Mesothelial cell of epicardium (in vitro differentiated cells): ENCODE data around the gene CCN5. TPM values are rescaled to one million over a fixed set of nuclear protein-coding genes. Genes with fewer than 3 reads are reported as not detected.
A peak's percentile ranks its signal among the peaks of the same experiment; 100 is the strongest.

Source experiments
- DNase-seq, 2 experiments: peaks; one replicate each; pipeline ENCODE4 v3.0.0; 2021; ENCODE audit warnings: low spot score in 2 of 2; ENCODE audit not compliant: unreplicated experiment in 2 of 2
- H3K27ac Mint-ChIP-seq: 2 replicates; pipeline ENCODE4 v1.8.0; 2021; ENCODE audit warnings: mixed read lengths
- H3K27me3 Mint-ChIP-seq: 2 replicates; pipeline ENCODE4 v1.8.0; 2021; ENCODE audit warnings: low read depth, mixed read lengths
- H3K36me3 Mint-ChIP-seq: 2 replicates; pipeline ENCODE4 v1.8.0; 2021; ENCODE audit warnings: mixed read lengths
- H3K4me1 Mint-ChIP-seq: 2 replicates; pipeline ENCODE4 v1.8.0; 2021; ENCODE audit warnings: mixed read lengths
- H3K4me3 Mint-ChIP-seq: 2 replicates; pipeline ENCODE4 v1.8.0; 2021; ENCODE audit warnings: mild to moderate bottlenecking, moderate library complexity, mixed read lengths
- H3K9me3 Mint-ChIP-seq: 2 replicates; pipeline ENCODE4 v1.8.0; 2021; ENCODE audit warnings: mixed read lengths
- CTCF ChIP-seq: fragments of 200-600 bp; sonication (generic); IDR thresholded peaks from one replicate; pipeline ENCODE4 v1.5.0; 2021; ENCODE audit warnings: antibody characterized with exemption; ENCODE audit not compliant: unreplicated experiment
- total RNA-seq: library from RNA; stranded (reverse); gene quantifications from 3 replicates; pipeline ENCODE4 v1.2.1, GENCODE V29; 2021

The CCN5 gene
- total RNA-seq, 1 donor from 2014 or later, result not detected

GRCh38 chr20:44716309-44717106, 1.3 kb downstream of the CCN5 start:
- Mint-ChIP-seq H3K27me3 (no peaks in the 10 kb centered on the region), H3K4me1 (no peaks in the 10 kb centered on the region), H3K27ac (no peak overlapping the region), H3K36me3 (no peaks in the 10 kb centered on the region), H3K4me3 (no peak overlapping the region), H3K9me3 (no peaks in the 10 kb centered on the region)
- no peak for DNase-seq
- TF ChIP-seq CTCF, result no peak

- Mint-ChIP-seq H3K4me1 (no peaks in the 10 kb centered on the region), H3K4me3 (no peak overlapping the region), H3K27me3 (no peaks in the 10 kb centered on the region), H3K27ac (no peak overlapping the region), H3K36me3 (no peaks in the 10 kb centered on the region), H3K9me3 (no peaks in the 10 kb centered on the region)
- no peak for DNase-seq
- TF ChIP-seq CTCF, result peak; percentile 47
Observed at GRCh38 chr20:44717986-44718385, 2.8 kb downstream of the CCN5 start.

GRCh38 chr20:44719841-44720240, 4.7 kb downstream of the CCN5 start:
- Mint-ChIP-seq H3K4me3 (no peak overlapping the region), H3K27ac (no peak overlapping the region), H3K4me1 (no peaks in the 10 kb centered on the region), H3K27me3 (no peaks in the 10 kb centered on the region), H3K36me3 (no peaks in the 10 kb centered on the region), H3K9me3 (no peaks in the 10 kb centered on the region)
- DNase-seq, result no peak
- no peak for TF ChIP-seq CTCF

- no peak overlapping the region for H3K4me3 Mint-ChIP-seq
- TF ChIP-seq CTCF, result no peak
- H3K4me1 Mint-ChIP-seq, result no peaks in the 10 kb centered on the region
- H3K9me3 Mint-ChIP-seq, result no peaks in the 10 kb centered on the region
- DNase-seq, result no peak
- no peaks in the 10 kb centered on the region for H3K36me3 Mint-ChIP-seq
- H3K27me3 Mint-ChIP-seq, result no peaks in the 10 kb centered on the region
- no peak overlapping the region for H3K27ac Mint-ChIP-seq
Observed at GRCh38 chr20:44720621-44720996, 5.4 kb downstream of the CCN5 start.

GRCh38 chr20:44720997-44721784, 6.0 kb downstream of the CCN5 start:
- H3K9me3 Mint-ChIP-seq, result no peaks in the 10 kb centered on the region
- DNase-seq, result no peak
- no peak for TF ChIP-seq CTCF
- H3K4me1 Mint-ChIP-seq, result no peaks in the 10 kb centered on the region
- no peak overlapping the region for H3K27ac Mint-ChIP-seq
- H3K27me3 Mint-ChIP-seq, result no peaks in the 10 kb centered on the region
- no peak overlapping the region for H3K4me3 Mint-ChIP-seq
- H3K36me3 Mint-ChIP-seq, result no peaks in the 10 kb centered on the region
